Glutamatergic neuron (in vitro differentiated cells): ENCODE data around the gene LRRK1. TPM values are rescaled to one million over a fixed set of nuclear protein-coding genes. Genes with fewer than 3 reads are reported as not detected.

Experiments
- DNase-seq: peaks from one replicate; pipeline ENCODE4 v3.0.0; 2022
- H3K27ac Mint-ChIP-seq: one replicate; pipeline ENCODE4 v1.8.0; 2020; ENCODE audit warnings: mild to moderate bottlenecking, mixed read lengths, inconsistent platforms; ENCODE audit not compliant: unreplicated experiment
- H3K27me3 Mint-ChIP-seq: one replicate; pipeline ENCODE4 v1.8.0; 2020; ENCODE audit warnings: mild to moderate bottlenecking, moderate library complexity, mixed read lengths, inconsistent platforms; ENCODE audit not compliant: unreplicated experiment
- H3K36me3 Mint-ChIP-seq: one replicate; pipeline ENCODE4 v1.8.0; 2020; ENCODE audit warnings: mild to moderate bottlenecking, mixed read lengths, inconsistent platforms; ENCODE audit not compliant: unreplicated experiment
- H3K4me1 Mint-ChIP-seq: one replicate; pipeline ENCODE4 v1.8.0; 2020; ENCODE audit warnings: mild to moderate bottlenecking, low read depth, mixed read lengths, inconsistent platforms; ENCODE audit not compliant: unreplicated experiment
- H3K4me3 Mint-ChIP-seq: one replicate; pipeline ENCODE4 v1.8.0; 2020; ENCODE audit warnings: mild to moderate bottlenecking, mixed read lengths, inconsistent platforms; ENCODE audit not compliant: unreplicated experiment
- H3K9me3 Mint-ChIP-seq: one replicate; pipeline ENCODE4 v1.8.0; 2020; ENCODE audit warnings: mild to moderate bottlenecking, moderate library complexity, mixed read lengths, inconsistent platforms; ENCODE audit not compliant: unreplicated experiment
- total RNA-seq: library from RNA; stranded (reverse); fragmentation: NEBNext Ultra II Directional; extraction: Animal tissue kit (Norgen Biotek cat#: 25700); gene quantifications from one replicate; pipeline ENCODE4 v1.2.1, GENCODE V29; 2021; ENCODE audit not compliant: unreplicated experiment
- TF ChIP-seq, protein P1 (sequence below): fragments of 200-600 bp; sonication (generic); IDR thresholded peaks from one replicate; pipeline ENCODE4 v1.5.0; 2021; ENCODE audit not compliant: partially characterized antibody, unreplicated experiment

LRRK1 gene
- total RNA-seq, 1 donor from 2014 or later, result 1.5 TPM

DNA sequence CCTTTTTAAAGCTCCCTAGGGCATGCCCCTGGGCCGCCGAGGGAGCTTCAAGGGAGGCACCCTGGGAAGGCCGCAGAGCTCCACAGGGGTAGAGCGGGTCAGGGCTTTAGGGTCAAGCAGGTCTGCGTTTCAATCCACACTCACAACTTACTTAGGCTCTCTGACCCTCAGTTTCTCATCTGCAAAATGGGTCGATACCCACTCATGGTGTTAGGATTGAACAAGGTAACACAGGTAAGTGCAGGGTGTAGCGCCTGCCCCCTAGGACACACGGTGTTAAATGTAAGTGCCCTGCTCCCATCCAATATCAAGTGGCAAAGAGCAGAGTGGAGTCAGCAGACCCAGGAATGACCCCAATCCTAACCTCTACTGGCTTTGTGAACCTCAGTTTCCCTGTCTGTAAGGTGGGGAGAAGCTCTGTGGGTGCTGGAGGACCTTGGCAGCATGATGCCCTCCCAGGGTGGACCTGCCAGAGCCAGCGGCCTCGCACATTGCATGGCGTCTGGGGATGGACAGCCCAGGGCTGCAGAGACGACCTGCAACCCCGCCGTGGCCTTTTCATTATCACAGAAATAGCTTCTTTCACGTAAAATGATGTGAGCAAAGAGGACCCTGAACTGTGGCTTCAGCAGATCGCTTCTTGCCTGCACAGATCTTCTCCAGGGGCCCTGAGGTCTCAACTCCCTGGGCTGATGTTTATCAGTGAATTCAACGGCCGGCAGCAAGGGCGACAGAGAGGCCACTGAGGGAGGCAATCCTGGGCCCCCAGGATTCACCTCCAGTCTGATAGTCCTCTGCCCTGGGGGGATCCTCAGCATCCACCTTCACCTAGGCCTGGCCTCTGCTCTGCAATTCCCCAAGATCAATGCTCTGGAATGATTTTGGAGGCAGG is 194.2 kb downstream of the LRRK1 start:
- Mint-ChIP-seq H3K4me3 (no peak overlapping the region), H3K27ac (no peak overlapping the region), H3K27me3 (peaks cover 3% of the 10 kb centered on the region), H3K4me1 (peaks cover 1% of the 10 kb centered on the region), H3K36me3 (no peaks in the 10 kb centered on the region), H3K9me3 (peaks cover 3% of the 10 kb centered on the region)
- DNase-seq, result no peak
- TF ChIP-seq, protein P1, sequence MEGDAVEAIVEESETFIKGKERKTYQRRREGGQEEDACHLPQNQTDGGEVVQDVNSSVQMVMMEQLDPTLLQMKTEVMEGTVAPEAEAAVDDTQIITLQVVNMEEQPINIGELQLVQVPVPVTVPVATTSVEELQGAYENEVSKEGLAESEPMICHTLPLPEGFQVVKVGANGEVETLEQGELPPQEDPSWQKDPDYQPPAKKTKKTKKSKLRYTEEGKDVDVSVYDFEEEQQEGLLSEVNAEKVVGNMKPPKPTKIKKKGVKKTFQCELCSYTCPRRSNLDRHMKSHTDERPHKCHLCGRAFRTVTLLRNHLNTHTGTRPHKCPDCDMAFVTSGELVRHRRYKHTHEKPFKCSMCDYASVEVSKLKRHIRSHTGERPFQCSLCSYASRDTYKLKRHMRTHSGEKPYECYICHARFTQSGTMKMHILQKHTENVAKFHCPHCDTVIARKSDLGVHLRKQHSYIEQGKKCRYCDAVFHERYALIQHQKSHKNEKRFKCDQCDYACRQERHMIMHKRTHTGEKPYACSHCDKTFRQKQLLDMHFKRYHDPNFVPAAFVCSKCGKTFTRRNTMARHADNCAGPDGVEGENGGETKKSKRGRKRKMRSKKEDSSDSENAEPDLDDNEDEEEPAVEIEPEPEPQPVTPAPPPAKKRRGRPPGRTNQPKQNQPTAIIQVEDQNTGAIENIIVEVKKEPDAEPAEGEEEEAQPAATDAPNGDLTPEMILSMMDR, result no peak

DNA sequence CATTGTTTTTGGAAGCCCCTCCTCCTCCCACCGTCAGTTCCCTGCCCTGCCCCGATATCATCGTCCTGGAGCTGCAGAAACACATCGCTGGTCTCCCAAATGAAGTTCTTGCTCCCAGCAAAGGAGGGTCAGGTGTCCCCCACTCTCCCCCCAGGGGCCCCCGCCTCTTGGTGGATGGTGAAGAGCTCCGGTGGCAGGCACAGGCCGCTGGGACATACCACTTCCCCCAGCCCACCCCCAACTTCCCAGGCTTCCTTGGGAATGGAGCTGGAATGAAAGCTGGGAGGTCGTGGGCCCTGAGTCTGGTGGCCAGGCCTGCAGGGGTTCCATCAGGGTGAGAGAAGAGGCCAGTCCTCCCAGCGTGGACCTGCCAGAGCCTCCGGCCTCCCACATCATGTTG is 195.0 kb downstream of the LRRK1 start:
- H3K36me3 Mint-ChIP-seq, result no peaks in the 10 kb centered on the region
- H3K4me1 Mint-ChIP-seq, result peaks cover 1% of the 10 kb centered on the region
- no peak overlapping the region for H3K4me3 Mint-ChIP-seq
- peaks cover 3% of the 10 kb centered on the region for H3K27me3 Mint-ChIP-seq
- H3K9me3 Mint-ChIP-seq, result no peaks in the 10 kb centered on the region
- H3K27ac Mint-ChIP-seq, result no peak overlapping the region
- DNase-seq, result no peak
- TF ChIP-seq, protein P1, result no peak

DNA sequence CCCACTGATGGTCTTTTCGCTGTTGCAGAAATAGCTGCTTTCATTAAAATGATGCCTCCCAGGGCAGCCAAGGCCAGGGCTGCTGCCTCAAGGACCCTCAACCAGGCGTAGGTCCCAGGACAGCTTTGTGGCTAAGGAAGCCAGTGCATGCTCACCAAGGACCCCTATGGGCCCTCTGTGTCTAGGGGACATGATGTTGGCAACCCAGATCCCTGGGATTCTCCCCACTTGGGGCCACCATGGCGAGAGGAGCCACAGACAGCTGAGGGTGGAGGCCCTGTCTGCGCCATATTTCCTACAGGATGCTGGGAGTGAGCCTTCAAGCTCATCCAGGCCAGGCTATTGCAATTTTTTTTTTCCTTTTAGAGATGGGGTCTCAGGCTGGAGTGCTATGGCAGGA is 195.5 kb downstream of the LRRK1 start:
- no peak overlapping the region for H3K4me3 Mint-ChIP-seq
- no peak overlapping the region for H3K27ac Mint-ChIP-seq
- DNase-seq, result no peak
- H3K27me3 Mint-ChIP-seq, result peaks cover 3% of the 10 kb centered on the region
- TF ChIP-seq, protein P1, result no peak
- no peaks in the 10 kb centered on the region for H3K9me3 Mint-ChIP-seq
- H3K36me3 Mint-ChIP-seq, result no peaks in the 10 kb centered on the region
- peaks cover 1% of the 10 kb centered on the region for H3K4me1 Mint-ChIP-seq

DNA sequence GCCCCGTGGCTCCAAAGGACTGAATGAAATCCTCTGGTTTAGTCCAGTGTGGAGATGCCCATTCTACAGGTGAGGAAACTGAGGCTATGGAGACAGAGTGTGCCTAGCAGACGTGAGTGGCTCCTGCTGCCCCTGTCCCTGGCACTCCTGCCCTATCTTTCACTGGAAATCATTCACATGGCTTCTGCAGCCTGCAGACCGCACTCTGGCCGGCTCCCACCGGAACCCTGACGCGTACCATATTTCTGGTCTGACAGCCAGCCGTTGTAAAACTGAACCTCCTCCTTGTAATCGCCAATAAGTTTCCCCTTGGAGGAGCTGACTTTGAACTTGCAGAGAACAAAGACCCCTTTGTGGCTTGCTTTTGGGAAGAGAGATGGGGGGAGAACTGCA is 196.2 kb downstream of the LRRK1 start:
- DNase-seq, result no peak
- H3K27me3 Mint-ChIP-seq, result peaks cover 3% of the 10 kb centered on the region
- TF ChIP-seq, protein P1, result no peak
- no peaks in the 10 kb centered on the region for H3K9me3 Mint-ChIP-seq
- H3K27ac Mint-ChIP-seq, result no peak overlapping the region
- H3K4me3 Mint-ChIP-seq, result no peak overlapping the region
- H3K36me3 Mint-ChIP-seq, result no peaks in the 10 kb centered on the region
- peaks cover under 1% of the 10 kb centered on the region for H3K4me1 Mint-ChIP-seq
